M059J (cell line): Measurements from ENCODE around the gene OR52J3. TPM values are rescaled to one million over a fixed set of nuclear protein-coding genes. Genes with fewer than 3 reads are reported as not detected.
"Not testable (repeated sequence)": the region's sequence is repeated elsewhere in the genome, so short reads cannot be mapped to it uniquely, and the experiment has no call there.

Experiments
- DNase-seq: peaks from one replicate; pipeline ENCODE4 v3.0.0-alpha.2; 2012; ENCODE audit warnings: low read depth
- total RNA-seq: library from RNA; depleted of rRNA; stranded (reverse); fragments of >200 nt; shearing (Covaris generic); gene quantifications from 2 replicates; pipeline ENCODE4 v1.2.3, GENCODE V29; 2014; rRNA removed

Gene OR52J3
- total RNA-seq: not detected in 2 replicates

- no peak for DNase-seq
These were observed at the start of gene OR52J3 for GRCh38 chr11:5046226-5046625. OR52J3 (plus strand) TSS chr11:5046526; CDS start chr11:5046526, 0 bp downstream.

- peak; percentile 52 for DNase-seq
These were observed 41.7 kb upstream of the OR52J3 start for GRCh38 chr11:5004424-5005274.

DNA sequence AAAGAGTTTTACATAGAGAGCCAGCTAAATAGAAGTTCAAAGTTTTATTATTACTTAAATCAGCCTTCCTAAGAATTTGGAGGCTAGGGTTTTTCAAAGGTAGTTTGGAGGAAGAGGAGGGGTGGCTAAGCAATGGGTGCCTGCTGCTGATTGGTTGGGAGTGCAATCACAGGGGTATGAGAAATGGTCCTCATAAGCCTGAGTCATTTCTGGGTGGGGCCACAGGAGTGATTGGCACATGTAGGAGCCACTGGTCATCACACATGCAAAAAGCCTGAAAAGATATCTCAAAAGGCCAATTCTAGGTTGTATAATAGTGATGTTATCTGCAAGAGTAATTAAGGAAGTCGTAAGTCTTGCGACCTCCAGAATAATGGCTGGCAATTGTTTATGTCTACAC is 38.8 kb upstream of the OR52J3 start:
- peak; percentile 2 for DNase-seq

GRCh38 chr11:5011254-5011653 is 35.1 kb upstream of the OR52J3 start:
- DNase-seq: no peak

GRCh38 chr11:5013012-5013411 is 33.3 kb upstream of the OR52J3 start:
- no peak for DNase-seq

DNA sequence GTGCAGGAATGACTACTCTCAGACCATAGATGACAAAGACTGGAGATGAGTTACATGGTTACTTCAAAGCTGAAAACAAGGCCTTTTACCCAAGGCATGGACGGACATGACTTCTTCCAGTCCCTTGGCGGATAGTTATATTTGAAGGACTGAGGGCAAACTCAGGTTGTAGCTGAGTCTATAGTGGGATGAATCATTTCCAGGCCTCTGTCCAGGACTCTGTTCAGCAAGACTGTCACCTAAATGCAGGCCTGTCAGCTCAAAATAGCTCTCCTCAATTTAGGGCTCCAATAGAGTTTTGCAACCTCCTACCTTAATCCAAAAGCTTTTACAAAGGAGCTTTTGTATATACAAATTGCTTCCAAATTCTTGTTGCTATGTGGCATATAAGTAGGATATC is 24.3 kb upstream of the OR52J3 start:
- no peak for DNase-seq

DNA sequence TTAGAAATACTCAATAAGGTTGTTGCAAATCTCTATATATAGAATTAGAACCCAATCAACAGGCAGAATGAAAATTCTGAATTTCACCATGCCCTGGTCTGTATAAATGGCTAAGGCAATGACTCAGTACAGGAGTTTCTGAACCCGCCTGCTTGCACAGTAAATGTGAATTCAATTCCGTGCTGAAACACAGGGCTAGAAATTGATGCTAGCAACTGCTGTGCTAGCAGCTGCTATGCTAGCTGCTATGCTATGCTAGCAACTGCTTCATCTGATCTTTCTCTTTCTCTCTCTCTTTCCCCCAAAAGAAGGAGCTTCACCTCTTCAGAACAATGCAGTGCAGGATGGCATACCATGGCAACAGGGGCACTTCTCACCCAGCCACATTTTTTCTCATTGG is 9.7 kb upstream of the OR52J3 start:
- DNase-seq: no peak

DNA sequence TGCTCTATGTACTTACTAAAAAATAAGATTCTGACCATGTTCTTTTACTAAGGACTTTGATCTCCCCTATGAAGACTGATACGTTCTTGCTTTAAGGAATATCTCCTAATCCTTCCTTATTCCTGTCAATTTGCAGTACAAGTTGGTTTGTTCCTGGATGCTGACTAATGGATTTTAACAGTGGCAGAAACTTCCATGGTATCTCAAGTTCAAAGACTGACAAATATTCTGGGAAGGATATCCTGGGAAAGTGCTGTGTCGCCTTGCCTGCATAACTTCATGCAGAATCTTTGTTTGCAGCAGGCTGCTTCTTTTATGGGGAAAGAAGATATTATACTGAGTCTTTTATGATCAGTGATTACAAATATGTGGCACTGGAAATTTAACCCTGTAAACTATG is 8.4 kb upstream of the OR52J3 start:
- no peak for DNase-seq

DNA sequence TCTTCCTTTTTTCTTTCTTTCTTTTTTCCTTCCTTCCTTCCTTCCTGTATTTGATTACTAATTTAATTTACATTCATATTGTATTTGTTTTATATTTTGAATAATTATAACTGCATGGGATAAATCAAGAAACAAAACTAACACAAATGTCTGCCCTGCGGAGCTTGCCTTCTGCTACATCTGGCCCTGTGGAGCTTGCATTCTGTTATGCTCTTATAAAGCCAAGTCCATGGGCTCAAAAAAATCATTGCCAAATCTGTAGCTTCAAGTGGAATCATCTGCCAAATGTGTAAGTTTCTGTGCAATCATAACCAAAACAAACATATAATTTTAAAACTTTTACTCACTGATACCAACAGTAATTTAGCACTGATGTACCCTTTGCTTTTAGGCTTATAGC is 8.0 kb upstream of the OR52J3 start:
- DNase-seq: no peak

DNA sequence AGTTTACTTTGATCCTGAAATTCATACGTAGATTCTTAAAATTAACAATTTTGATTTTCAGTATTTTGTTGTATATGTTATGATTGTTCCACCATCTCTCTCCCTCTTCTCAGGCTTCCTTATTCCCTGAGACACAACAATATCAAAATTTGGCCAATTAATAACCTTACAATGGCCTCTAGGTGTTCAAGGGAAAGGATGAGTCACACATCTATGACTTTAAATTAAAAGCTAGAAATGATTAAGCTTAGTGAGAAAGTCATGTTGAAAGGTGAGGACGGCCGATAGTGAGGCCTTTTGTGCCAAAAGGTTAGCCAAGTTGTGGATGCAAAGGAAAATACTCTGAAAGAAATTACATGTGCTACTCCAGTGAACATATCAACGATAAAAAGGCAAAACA is 5.5 kb upstream of the OR52J3 start:
- no peak for DNase-seq

- DNase-seq: no peak
These were observed 4.2 kb upstream of the OR52J3 start for GRCh38 chr11:5042091-5042490.

DNA sequence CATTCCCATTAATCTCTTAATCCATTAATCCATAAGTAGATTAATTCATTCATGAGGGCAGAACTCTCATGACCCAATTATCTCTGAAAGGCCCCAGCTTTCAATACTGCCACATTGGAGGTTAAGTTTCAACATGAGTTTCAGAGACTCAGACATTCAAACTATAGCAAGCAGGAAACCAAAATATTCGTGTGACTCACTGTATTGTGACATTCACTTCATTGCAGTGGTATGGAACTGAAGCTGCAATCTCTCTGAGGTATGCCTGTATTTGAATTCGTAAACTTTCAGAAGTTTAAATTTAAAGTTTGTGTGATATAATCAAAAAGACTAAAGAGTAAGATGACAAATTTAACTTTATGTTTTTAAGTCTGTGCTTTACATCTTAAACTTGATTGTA is 2.9 kb upstream of the OR52J3 start:
- no peak for DNase-seq

GRCh38 chr11:5046754-5047330 is 516 bp downstream of the OR52J3 start:
- no peak for DNase-seq

DNA sequence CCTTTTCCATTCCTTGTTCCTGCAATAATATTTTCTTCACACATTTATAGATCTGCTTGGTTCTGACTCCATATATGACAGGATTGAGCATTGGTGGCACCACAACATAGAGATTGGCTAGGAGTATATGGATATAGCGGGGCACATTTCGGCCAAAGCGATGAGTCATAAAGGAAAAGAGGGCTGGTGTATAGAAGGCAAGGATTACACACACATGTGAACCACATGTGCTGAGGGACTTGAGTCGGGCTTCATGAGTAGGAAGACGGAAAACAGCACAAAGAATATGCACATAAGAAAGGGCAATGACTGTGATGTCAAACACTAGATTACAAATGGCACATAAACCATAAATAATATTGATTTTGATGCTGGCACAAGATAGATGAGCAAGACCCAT is 12.4 kb downstream of the OR52J3 start:
- DNase-seq: not testable (repeated sequence)

DNA sequence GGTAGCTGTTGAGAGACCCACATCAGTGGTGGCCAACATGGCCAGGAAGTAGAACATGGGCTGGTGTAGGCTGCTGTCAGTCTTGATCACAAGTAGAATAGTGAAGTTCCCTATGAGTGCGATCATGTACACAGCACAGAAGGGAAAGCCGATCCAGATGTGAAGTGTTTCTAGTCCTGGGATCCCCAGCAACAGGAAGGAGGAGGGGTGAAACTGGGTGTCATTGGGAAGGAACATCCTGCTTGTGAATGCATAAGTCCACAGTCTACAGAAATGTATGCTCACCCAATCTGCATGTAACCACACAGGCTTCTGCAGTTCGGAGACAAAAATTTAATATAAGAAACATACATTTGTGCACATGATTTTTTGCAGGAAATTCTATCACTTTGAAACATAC is 13.1 kb downstream of the OR52J3 start, which contains the start of gene OR52E2:
Gene OR52E2, minus strand, starts transcription at position 237 of the 400 bp plus-strand sequence. Its CDS starts 0 bp downstream, at position 237.
- DNase-seq: no peak

DNA sequence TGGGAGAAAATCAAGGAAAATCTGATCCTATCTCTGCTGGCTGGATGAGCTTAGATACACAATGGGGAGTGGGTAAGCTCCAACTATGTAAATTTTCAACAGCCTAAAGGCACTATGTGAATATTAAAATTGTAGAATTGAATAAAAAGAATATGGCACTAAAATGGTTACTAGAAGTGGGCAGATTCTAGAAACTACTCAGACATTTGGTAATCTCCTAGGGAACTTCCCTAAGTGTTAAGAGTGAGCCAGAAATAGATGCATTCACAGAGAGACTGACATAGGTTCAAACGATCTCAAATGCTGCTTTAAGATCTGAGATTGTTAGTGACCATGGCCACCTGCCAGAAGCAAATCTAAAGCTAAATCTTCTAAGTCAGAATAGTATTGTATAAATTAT is 18.7 kb downstream of the OR52J3 start:
- no peak for DNase-seq

GRCh38 chr11:5069272-5069671 is 22.9 kb downstream of the OR52J3 start, which contains the start of gene OR52E1:
OR52E1 (plus strand) TSS chr11:5069572.
- DNase-seq: no peak

DNA sequence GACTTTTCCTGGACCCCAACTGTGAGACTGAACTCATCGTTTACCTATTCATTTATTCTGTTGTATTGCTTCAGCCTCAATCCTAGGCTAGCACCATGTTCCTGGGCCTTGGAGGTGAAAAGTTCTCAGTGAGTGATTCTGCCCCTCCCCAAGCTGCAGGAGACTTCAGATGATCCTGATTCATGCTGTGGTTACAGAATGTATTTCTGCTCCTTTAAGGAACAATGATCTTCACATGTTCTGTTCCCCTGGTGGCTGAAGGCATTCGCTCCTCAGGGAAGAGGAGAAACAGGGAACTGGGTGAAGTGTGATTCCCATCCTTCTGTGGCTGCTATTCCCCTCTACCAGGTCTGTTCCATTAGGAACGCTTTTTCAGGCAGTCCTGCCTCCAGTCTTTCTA is 25.5 kb downstream of the OR52J3 start:
- no peak for DNase-seq

DNA sequence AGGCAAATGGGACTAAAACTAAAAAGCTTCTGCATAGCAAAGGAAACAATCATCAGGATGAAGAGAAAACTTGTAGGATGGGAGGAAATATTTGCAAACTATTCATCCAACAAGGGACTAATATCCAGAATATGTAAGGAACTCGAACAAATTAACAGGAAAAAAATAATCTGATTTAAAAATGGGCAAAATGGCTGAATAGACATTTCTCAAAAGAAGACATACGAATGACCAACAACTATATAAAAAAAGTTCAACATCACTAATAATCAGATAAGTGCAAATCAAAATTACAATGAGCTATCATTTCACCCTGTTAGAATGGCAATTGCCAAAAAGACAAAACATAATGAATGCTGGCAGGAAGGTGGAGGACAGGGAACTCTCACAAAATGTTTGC is 35.1 kb downstream of the OR52J3 start:
- no peak for DNase-seq

GRCh38 chr11:5083602-5084001 is 37.3 kb downstream of the OR52J3 start:
- no peak for DNase-seq

- no peak for DNase-seq
These were observed 42.2 kb downstream of the OR52J3 start for GRCh38 chr11:5088556-5088955.

GRCh38 chr11:5090668-5091067 is 44.3 kb downstream of the OR52J3 start:
- no peak for DNase-seq
